GM18951 (cell line): Measurements from ENCODE around the gene BAIAP2.

ENCODE experiments used
- POLR2A ChIP-seq: IDR thresholded peaks from 4 replicates; pipeline ENCODE4 v1.6.1; 2011; ENCODE audit warnings: mild to moderate bottlenecking; ENCODE audit not compliant: insufficient read length, insufficient read depth; ENCODE audit errors: extremely low read depth
- in situ Hi-C: fragments of 300-500 bp; cut with MboI; formaldehyde crosslinking; loops from one replicate; pipeline ENCODE4 v1.12.0; 2022; ENCODE audit warnings: low sequenced_read_pairs, mixed read lengths, inconsistent platforms; ENCODE audit not compliant: unreplicated experiment

The BAIAP2 gene

DNA sequence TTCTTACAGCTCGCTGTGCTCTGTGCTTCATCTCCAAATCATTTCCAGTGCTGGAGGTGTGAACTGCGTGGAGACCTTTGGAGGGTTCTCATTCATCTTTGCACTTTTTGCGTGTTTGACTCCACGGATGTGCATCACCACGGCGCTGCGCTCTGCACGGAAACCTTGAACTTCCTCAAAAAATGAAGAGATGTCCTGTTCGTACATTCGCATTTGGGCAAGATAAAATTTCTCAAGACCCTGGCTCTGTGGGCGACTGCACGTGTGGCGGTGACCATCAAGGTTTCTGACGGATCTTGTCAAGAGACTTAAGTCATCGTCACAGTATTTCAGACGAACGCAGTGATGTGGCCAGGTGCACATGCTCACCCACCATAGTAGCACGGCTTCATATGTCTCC is 120.0 kb downstream of the BAIAP2 start:
- in situ Hi-C loops: no loop called here
- no peak for TF ChIP-seq POLR2A

DNA sequence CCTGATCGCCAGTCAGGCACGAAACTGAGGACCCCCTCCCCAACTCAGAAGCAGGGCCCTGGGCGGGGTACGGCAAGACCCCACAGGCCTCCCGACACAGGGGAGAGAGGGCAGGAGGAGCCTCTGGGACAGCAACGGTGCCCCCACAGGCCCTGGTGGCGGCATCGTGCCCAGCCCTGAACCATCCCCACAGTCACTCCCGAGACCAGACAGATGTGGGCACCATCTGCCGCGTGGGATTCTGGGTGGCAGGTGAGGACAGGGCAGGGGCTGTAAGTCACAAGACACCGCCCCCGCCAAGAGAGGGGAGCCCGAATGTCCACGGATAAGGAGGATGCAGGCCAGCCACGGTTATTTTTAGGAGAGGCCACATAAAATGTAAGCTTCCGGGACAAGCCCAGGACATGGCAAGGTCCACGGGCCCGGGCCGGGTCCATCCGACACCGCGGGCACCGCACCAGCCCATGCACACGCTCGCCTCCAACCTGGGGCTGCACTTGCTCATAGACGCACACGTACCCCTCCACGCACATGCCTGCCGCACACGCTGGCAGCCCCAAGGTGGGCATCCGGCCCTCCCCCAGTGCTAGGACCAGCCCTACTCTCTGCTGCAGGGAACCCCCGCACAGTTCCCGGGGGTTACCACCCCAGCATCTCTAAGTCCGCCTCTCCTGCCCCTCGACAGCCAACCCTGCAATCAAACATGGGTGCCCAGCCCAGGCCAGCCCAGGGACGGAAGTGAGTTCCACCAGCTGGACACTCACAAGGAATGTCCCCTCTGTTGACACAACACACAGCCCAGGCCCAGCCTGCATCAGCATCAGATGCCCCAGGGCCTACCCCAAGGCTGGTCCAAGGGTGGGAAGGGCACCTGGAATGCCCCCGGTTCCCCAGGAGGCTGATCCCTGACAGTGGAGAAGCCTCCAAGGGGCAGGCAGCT is 122.2 kb downstream of the BAIAP2 start:
- in situ Hi-C loops: no loop called here
- no peak for TF ChIP-seq POLR2A

DNA sequence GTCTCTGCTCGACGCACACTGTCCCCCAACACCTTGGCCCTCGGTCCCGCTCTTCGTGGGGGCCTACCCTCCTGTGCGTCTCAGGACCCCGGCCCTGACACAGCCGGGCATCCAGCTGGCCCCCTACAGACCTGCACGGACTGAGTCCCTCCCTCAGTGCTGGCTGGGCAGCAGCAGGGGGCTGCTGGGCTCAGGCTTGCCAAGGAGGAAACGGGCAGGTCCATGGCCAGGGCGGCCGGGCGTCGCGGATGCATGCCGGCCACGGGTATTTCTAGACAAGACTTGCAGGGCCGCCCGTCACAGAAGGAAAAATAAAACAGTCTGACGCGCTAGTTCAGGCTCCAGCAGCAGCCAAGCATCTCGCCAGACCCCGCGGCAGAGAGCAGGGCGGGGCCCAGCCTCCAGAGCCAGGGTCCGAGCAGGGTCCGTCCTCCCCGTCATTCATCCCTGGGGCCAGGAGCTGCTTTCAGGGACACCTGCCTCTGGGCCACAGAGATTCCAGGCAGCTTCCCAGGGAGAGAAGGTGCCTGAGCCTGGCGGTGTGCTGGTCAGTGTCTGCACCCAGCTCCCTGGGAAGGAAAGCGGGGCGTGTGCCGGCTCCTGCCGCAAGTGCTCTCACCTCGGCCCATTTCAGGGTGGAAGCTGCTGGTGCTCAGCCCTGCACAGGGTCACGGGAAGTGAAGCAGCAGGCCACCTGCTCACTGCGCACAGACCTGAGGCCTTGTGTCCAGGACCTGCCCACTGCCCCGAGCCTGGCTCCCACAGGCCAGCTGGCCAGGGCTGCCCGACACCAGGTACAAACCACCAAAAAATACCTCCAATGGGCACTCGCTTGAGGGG is 123.1 kb downstream of the BAIAP2 start:
- TF ChIP-seq POLR2A: no peak
- in situ Hi-C loops: no loop called here

DNA sequence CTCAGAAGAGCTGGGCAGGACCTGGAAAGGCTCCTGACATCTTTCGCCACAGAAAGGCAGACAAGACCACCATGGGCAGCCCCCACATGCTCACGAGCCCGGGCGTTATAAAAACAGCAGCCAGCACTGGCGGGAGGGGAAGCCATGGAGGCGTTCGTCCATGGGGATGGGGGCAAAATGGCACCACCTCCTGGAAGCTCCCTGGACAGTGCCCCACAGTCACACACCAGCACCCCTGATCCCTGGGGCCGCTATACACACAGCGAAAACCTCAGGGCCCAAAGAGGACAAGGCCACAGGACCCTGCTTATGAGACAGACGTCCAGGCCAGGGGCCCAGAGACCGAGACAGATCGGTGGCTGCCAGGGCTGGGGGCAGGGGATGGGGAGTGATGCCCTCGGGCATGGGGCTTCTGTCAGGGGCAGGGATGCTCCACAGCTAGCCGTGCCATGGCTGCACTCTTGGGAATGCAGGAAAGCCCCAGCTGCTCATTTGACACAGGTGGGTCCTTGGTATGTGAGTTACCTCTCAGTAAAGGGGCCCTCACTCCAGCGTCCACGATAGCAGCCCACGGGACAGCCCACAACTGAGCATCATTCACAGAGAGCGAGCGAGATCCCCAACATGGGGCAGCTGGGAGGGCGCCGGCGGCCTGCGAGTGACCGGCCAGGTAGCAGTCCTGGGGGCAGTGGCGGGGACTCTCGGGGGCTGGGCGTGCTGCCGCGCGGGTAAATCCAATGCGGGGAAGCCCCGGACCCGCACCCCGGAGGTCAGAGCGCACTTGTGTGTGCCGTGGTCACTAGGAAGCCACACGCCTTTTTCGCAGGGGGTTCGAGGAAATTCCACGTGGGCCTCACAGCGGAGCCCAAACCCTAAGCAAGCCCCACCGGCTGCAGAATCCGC is 124.0 kb downstream of the BAIAP2 start:
- no peak for TF ChIP-seq POLR2A
- in situ Hi-C loops: no loop called here

DNA sequence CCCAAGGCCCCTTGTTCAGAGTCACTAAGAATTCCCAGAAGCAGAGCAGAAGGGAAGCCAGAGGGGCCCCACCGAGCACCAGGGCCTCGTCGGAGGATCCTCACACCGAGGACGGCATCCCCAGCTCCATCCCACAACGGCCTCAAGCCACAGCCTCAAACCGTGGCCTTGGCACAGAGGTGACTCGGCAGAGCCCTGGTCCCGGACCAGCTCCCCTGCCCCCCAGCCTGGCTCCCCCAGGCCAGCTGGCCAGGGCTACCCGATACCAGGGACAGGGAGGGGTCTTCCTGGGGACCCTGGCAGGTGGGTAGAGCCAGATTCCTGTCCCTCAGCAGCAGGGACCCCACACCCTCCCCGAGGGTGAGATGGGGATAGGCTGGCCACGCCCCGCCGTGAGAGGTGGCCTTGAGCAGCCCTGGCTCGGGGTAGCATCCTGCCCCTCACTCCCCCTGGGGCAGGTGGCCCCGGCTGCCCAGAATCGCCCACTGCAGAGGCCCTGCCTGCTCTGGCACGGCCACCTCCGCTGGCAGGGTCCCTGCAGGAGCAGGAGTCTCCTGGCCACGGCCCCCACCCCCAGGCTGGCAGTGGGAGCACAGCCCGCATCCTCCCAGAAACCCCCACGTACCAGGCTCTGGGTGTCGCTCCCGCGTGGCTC is 124.8 kb downstream of the BAIAP2 start:
- TF ChIP-seq POLR2A: no peak
- in situ Hi-C loops: no loop called here

DNA sequence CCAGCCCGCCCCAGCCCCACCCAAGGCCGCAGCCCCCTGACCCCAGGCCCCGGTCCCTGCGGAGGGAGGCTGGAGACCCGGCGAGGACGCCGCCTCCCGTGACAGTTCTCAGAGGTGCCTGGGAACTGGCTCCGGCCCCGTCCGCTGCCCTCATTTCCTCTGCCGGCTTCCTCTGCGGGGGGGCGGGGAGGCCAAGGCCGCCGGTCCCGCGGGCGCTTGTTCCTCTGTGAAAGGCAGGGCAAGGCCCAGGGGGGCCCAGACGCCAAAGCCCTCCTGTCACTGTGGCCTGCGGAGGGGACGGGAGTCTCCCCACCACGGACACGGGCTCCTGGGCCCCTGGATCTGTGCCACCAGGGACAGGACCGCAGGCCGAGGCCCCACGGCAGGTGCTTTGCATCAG is 125.4 kb downstream of the BAIAP2 start:
- TF ChIP-seq POLR2A: no peak
- in situ Hi-C loops: no loop called here

DNA sequence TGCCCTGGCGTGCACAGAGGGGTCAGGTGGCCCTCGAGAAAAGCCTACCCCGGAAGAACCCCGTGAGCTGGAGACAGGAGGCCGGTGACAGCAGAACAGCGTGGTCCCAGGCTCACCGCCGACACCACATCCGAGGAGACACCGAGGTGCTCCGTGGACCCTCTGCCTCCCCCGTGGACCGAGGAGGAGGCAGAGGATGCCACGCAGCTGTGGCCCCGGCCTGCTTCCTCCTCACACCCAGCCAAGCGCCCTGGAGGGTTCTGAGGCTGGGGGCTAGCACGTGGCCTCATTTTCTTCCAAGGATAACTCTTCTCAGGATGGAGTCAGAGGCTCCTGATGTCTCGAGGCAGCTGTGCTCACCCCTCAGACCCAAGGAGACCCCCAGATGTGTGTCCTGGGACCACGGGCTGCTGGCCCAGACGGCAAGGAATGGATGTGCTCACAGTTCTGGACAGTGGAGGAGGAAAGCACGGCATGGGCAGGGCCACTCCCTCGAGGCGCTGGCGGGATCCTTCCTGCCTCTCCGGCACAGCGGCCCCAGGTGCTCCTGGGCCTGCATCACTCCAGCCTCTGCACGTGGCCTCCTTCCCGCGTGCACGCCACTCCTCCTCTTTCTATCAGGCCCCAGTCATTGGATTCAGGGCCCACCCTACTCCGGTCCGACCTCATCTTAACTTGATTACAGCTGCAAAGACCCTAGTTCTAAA is 125.9 kb downstream of the BAIAP2 start:
- in situ Hi-C loops: no loop called here
- TF ChIP-seq POLR2A: no peak

DNA sequence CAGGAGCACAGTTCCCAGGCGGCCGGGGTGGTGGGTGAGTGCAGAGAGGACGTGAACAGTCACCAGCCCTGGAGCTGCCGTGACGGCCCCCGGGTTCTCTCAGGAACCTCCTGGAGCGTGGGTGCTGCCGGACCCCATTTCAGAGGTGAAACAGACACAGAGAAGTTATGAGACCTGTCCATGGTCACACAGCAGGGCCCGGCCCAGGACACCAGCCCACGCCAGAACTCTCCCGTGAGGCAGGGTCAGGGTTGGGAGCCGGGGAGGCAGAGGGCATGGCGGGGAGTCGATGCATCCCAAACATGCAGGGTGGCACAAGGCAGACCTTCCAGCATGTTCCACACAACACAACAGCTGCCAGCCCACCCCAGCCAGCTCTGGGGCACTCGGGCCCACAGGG is 126.6 kb downstream of the BAIAP2 start:
- no peak for TF ChIP-seq POLR2A
- in situ Hi-C loops: no loop called here

DNA sequence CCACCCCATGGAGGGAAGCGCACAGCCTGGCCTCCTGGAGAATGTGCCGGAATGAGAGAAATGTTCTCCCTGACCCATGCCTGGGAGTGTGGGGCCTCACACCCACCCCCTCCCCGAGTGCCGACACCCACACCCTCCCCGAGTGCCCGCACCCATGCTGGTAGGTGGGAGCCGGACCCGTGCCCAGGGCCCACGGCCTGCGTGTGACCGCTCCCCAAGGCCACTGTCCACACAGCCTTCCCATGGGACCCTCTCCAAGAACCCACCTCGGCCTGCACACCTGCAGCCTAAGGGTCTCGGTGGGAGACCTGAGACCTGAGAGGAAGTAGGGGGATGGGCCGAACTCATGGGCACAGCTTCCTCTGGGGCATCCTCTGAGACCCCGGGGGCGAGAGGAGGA is 127.0 kb downstream of the BAIAP2 start:
- in situ Hi-C loops: no loop called here
- no peak for TF ChIP-seq POLR2A

DNA sequence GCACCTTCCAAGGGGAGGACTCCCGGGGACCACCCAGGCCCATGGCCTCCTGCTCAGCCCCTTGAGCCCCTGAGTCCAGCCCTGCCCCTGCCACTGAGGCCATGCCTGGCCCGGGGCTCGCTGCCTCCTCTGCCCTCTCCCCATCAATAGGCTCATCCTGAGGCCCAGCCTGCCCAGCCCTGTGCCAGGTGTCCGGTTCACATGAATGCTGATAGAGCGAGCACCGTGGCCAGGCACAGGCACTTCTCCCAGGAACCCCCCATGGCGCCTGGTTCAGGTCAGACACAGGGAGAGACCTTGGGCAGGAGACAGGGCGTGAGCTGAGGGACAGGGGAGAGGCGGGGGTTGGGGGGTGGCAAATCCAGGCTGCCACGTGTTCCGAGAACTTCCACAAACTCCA is 127.5 kb downstream of the BAIAP2 start:
- TF ChIP-seq POLR2A: no peak
- in situ Hi-C loops: no loop called here

DNA sequence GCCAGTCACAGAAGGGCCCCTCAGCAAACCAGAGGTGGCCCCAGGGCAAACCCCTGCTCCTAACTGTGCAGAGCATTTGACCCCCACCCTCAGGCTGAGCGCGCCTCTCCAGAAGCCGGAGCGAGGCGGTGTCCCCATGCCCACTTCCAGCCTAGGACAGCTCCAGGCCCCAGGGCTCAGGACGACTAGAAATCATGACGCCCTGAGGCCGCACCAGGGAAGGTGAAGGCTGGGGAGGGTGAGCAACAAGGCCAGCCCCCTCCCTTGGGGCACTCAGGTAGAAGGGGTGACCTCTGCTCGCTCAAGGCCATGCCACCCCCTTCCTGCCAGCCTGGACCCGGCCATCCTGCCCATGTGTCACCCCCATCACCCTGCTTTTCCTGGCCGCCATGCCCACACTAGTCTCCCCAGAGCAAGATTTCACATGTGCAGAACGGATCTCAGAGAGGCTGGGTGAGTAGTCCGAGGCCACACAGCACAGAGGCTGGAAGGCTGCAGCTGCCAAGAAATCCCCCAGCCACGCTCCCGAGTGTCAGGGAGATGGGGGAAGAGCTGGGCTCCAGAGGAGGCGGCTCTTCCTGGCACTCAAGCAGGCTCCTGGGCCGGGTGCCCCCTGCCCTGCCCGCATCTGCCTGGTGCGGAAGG is 128.2 kb downstream of the BAIAP2 start:
- TF ChIP-seq POLR2A: no peak
- in situ Hi-C loops: no loop called here
